PC-3 (cell line): ENCODE data around the gene NAIF1. TPM values are rescaled to one million over a fixed set of nuclear protein-coding genes. Genes with fewer than 3 reads are reported as not detected.

Source experiments
- ATAC-seq: fragments of 200-7000 bp; cut with Tn5 transposase; 2 replicates; pipeline ENCODE4 v1.9.1; 2020; ENCODE audit warnings: mild to moderate bottlenecking, moderate library complexity
- Bru-seq: library from RNA; stranded (reverse); fragments of 400-500 nt; gene quantifications from one replicate; lab custom pipeline; 2021; lab: Mats Ljungman, UMichigan
- BruChase-seq, 2 experiments: library from RNA; stranded (reverse); fragments of 400-500 nt; gene quantifications; one replicate each; lab custom pipeline; 2021; lab: Mats Ljungman, UMichigan
- BruUV-seq: library from RNA; stranded (reverse); fragments of 400-500 nt; replicated peaks from 2 replicates; lab custom pipeline; 2021; lab: Mats Ljungman, UMichigan
- CTCF ChIA-PET: fragments of 300-600 bp; sonication (Branson Sonifier 250); formaldehyde crosslinking; loops from one replicate; lab custom pipeline; 2022; ENCODE audit warnings: antibody characterized with exemption; lab: Charles Lee
- POLR2A ChIA-PET: fragments of 300-600 bp; sonication (Branson Sonifier 250); formaldehyde crosslinking; loops from one replicate; lab custom pipeline; 2022; ENCODE audit warnings: antibody characterized with exemption; ENCODE audit not compliant: unreplicated experiment; lab: Charles Lee
- DNase-seq: peaks from one replicate; pipeline ENCODE4 v3.0.0-alpha.2; 2015
- H2AFZ ChIP-seq: fragments of 300-600 bp; sonication (generic); 2 replicates; pipeline ENCODE4 v1.6.0; 2016; ENCODE audit warnings: antibody characterized with exemption, low read length
- H3F3A ChIP-seq: fragments of 300-600 bp; sonication (generic); one replicate; pipeline ENCODE4 v1.6.0; 2017; ENCODE audit warnings: antibody characterized with exemption, low read length, control low read depth, mild to moderate bottlenecking; ENCODE audit not compliant: unreplicated experiment
- H3K27ac ChIP-seq: fragments of 300-600 bp; sonication (generic); 2 replicates; pipeline ENCODE4 v1.5.1; 2016; ENCODE audit warnings: mild to moderate bottlenecking, low read length
- H3K27me3 ChIP-seq: fragments of 300-600 bp; sonication (generic); 2 replicates; pipeline ENCODE4 v1.6.1; 2016; ENCODE audit warnings: low read length, mixed read lengths
- H3K36me3 ChIP-seq: fragments of 300-600 bp; sonication (generic); 2 replicates; pipeline ENCODE4 v1.6.1; 2016; ENCODE audit warnings: low read depth, mixed run types, low read length, mixed read lengths
- H3K4me1 ChIP-seq: fragments of 300-600 bp; sonication (generic); 2 replicates; pipeline ENCODE4 v1.5.1; 2016; ENCODE audit warnings: low read length; ENCODE audit not compliant: insufficient read depth
- H3K4me2 ChIP-seq: fragments of 300-600 bp; sonication (generic); 2 replicates; pipeline ENCODE4 v1.6.0; 2016; ENCODE audit warnings: low read length
- H3K4me3 ChIP-seq: fragments of 300-600 bp; sonication (generic); 2 replicates; pipeline ENCODE4 v1.5.1; 2016; ENCODE audit warnings: mild to moderate bottlenecking, low read length, mixed read lengths
- H3K79me2 ChIP-seq: fragments of 300-600 bp; sonication (generic); 2 replicates; pipeline ENCODE4 v1.6.1; 2017; ENCODE audit warnings: low read length, mixed read lengths
- H3K9ac ChIP-seq: fragments of 300-600 bp; sonication (generic); 2 replicates; pipeline ENCODE4 v1.6.0; 2016; ENCODE audit warnings: mild to moderate bottlenecking, low read length
- H3K9me2 ChIP-seq: fragments of 300-600 bp; sonication (generic); replicated peaks from 2 replicates; pipeline ENCODE4 v1.6.1; 2016; ENCODE audit warnings: mixed run types, low read length, mixed read lengths
- H3K9me3 ChIP-seq: fragments of 300-600 bp; sonication (generic); 2 replicates; pipeline ENCODE4 v1.6.1; 2016; ENCODE audit warnings: low read length, mixed read lengths
- H4K20me1 ChIP-seq: fragments of 300-600 bp; sonication (generic); 2 replicates; pipeline ENCODE4 v1.6.1; 2016; ENCODE audit warnings: low read length, mixed read lengths
- CTCF ChIP-seq: fragments of 300-600 bp; sonication (generic); conservative IDR thresholded peaks from 2 replicates; pipeline ENCODE4 v1.5.1; 2017; ENCODE audit warnings: antibody characterized with exemption, low read depth, mild to moderate bottlenecking, low read length
- EZH2 ChIP-seq: fragments of 300-600 bp; sonication (generic); IDR thresholded peaks from one replicate; pipeline ENCODE4 v1.6.1; 2017; ENCODE audit warnings: antibody characterized with exemption, mild to moderate bottlenecking, low read length; ENCODE audit not compliant: unreplicated experiment
- EZH2phosphoT487 ChIP-seq: fragments of 300-600 bp; sonication (generic); IDR thresholded peaks from 2 replicates; pipeline ENCODE4 v1.6.1; 2018; ENCODE audit warnings: mild to moderate bottlenecking, antibody characterized with exemption, low read length, borderline replicate concordance
- intact Hi-C: fragments of 100-400 bp; cut with micrococcal nuclease; formaldehyde crosslinking; loops from 2 replicates; pipeline ENCODE4 v1.9.0; 2023
- long read RNA-seq: library from polyadenylated mRNA; unstranded; transcript quantifications from one replicate; pipeline ENCODE4 v2.0.0, GENCODE V29; 2021; ENCODE audit not compliant: unreplicated experiment
- total RNA-seq: library from RNA; depleted of rRNA; stranded (reverse); fragments of >200 nt; gene quantifications from 2 replicates; pipeline ENCODE4 v1.2.3, GENCODE V29; 2014; rRNA removed

The NAIF1 gene, protein sequence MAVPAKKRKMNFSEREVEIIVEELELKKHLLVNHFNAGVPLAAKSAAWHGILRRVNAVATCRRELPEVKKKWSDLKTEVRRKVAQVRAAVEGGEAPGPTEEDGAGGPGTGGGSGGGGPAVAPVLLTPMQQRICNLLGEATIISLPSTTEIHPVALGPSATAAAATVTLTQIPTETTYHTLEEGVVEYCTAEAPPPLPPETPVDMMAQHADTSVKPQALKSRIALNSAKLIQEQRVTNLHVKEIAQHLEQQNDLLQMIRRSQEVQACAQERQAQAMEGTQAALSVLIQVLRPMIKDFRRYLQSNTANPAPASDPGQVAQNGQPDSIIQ
- total RNA-seq, result 8.4 and 11.1 TPM in 2 replicates
- Bru-seq, nascent RNA, result percentile 65 among the genes with signal in this experiment
- percentile 78 among the genes with signal in this experiment for BruChase-seq, experiment 1, labeled RNA remaining after a 6-hour chase
- BruChase-seq, experiment 2, labeled RNA remaining after a 2-hour chase, result percentile 72 among the genes with signal in this experiment
- long read RNA-seq, partial matches to known transcripts, result 0 of 17 reads
- long read RNA-seq, other reads (novel, unspliced or antisense), result 14 of 17 reads

DNA sequence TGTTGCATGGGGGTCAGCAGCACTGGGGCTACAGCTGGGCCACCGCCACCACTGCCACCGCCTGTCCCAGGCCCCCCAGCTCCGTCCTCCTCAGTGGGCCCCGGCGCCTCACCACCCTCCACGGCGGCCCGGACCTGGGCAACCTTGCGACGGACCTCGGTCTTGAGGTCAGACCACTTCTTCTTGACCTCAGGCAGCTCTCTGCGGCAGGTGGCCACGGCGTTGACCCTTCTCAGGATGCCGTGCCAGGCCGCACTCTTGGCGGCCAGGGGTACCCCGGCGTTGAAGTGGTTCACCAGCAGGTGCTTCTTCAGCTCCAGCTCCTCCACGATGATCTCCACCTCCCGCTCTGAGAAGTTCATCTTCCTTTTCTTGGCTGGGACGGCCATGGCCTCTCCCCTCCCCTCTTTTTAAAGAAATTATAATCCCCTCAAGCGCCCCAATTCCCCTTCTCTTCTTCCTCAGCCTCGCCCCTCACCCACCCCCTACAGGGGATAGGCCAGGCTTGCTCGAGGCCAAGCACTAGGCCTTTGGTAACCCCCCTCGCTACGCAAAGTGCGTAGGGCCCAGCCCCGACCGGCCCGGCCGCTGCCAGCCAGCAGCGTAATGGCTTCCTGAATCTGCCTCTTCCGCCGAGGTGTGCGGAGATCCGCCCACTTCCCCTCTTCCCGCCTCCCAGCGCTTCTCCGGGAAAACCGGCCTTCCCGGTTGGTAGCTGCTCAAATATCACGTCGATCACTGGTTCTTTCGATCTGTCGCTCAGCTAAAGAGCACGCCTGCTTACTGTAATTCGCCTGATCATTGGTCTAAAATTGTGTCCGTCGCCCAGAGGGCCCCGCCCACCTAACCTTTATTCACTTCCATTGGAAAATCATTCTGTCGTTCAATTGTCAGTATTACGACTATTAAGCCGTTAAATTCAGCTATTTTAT lies at the start of gene NAIF1:
Gene NAIF1 (minus strand): TSS at position 608 of the 932 bp plus-strand sequence. CDS start 219 bp downstream, at position 389.
- BruUV-seq, result TSS peak; percentile 45
- no peaks in the 10 kb centered on the region for H4K20me1 ChIP-seq
- H3K27ac ChIP-seq, result peak within 1 kb of the TSS; percentile 96
- no peaks in the 10 kb centered on the region for H3K9me3 ChIP-seq
- peak within 1 kb of the TSS; percentile 99 for H3K4me2 ChIP-seq
- ChIA-PET POLR2A (interaction anchor here (0.7 to 1.0 kb wide), 2 partner anchors 12 to 28 kb away, joined by 3 to 4 read pairs; no protein-coding TSS in a partner anchor), CTCF (interaction anchor here (0.7 kb wide), 1 partner anchor 58 kb away, joined by 3 read pairs; no protein-coding TSS in a partner anchor)
- peaks cover 54% of the 10 kb centered on the region for H3K79me2 ChIP-seq
- H3K9me2 ChIP-seq, result no peaks in the 10 kb centered on the region
- no peaks in the 10 kb centered on the region for H3K27me3 ChIP-seq
- peak within 1 kb of the TSS; percentile 93 for H3K9ac ChIP-seq
- peak; percentile 77 for ATAC-seq
- peak within 1 kb of the TSS; percentile 95 for H3K4me3 ChIP-seq
- peaks cover 26% of the 10 kb centered on the region for H3K4me1 ChIP-seq
- intact Hi-C loops, result no loop called here
- TF ChIP-seq CTCF, result no peak
- TF ChIP-seq EZH2, result no peak
- no peak for TF ChIP-seq EZH2phosphoT487
- DNase-seq, result peak; percentile 98
- peaks cover 4% of the 10 kb centered on the region for H3F3A ChIP-seq
- H2AFZ ChIP-seq, result peak within 1 kb of the TSS; percentile 95
- no peaks in the 10 kb centered on the region for H3K36me3 ChIP-seq

DNA sequence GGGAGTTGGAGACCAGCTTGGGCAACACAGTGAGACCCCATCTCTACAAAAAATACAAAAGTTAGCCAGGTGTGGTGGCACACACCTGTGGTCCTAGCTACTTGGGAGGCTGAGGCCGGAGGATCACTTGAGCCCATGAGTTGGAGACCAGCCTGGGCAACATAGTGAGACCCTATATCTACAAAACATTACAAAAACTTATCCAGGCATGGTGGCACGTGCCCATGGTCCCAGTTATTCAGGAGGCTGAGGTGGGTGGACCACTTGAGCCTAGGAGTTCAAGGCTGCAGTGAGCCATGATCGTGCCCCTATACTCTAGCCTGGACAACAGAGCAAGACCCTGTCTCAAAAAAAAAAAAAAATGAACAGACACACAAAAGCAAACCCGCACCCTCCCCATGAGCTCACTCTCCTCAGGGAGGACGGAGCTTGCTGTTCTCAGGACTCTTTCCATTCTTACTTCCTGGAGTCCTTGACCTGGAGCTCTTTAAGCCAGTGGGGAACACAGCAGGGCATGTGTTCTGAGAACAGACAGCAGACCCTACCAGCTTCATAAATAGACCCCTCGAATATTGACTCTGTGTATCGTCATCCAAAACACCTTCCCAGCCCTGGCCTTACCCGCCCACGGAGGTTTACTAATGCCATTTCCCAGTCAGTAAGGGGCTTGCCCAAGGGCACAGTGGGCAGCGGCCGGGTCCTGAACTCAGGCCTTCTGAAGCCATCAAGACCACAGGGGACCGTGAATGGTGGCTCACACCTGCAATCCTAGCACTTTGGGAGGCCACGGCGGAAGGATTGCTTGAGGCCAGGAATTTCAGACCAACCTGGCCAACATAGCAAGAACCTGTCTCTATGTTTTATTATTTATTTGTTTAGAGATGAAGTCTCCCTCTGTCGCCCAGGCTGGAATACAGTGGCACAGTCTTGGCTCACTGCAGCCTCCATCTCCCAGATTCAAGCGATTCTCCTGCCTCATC lies 49.3 kb upstream of the NAIF1 start:
- Histone ChIP-seq H2AFZ (no peak overlapping the region), H3K9ac (no peak overlapping the region), H3K9me3 (no peaks in the 10 kb centered on the region), H3K4me1 (peaks cover 6% of the 10 kb centered on the region), H3K27ac (no peak overlapping the region), H4K20me1 (no peaks in the 10 kb centered on the region), H3K4me3 (no peak overlapping the region), H3K36me3 (peaks cover 3% of the 10 kb centered on the region; the same call in 1 of the 2 replicates), H3K9me2 (no peaks in the 10 kb centered on the region), H3F3A (no peaks in the 10 kb centered on the region), H3K79me2 (no peaks in the 10 kb centered on the region), H3K27me3 (no peaks in the 10 kb centered on the region), H3K4me2 (no peak overlapping the region)
- TF ChIP-seq EZH2 (no peak), EZH2phosphoT487 (no peak), CTCF (no peak)
- POLR2A ChIA-PET, result interaction anchor here (0.6 kb wide), 1 partner anchor 161 kb away, joined by 3 read pairs; no protein-coding TSS in a partner anchor
- intact Hi-C loops, result no loop called here
- DNase-seq (no peak), ATAC-seq (no peak)
- CTCF ChIA-PET, result interaction anchor here (0.6 kb wide), 1 partner anchor 36 kb away, joined by 3 read pairs; no protein-coding TSS in a partner anchor
- no TSS peak for BruUV-seq
